Neural progenitor cell (in vitro differentiated cells): ENCODE results near the gene GPM6B.

Experiments used
- EZH2 ChIP-seq: fragments of 200-600 bp; sonication (generic); IDR thresholded peaks from 2 replicates; pipeline ENCODE4 v1.6.1; 2017; ENCODE audit warnings: antibody characterized with exemption, mild to moderate bottlenecking, moderate library complexity
- EZH2phosphoT487 ChIP-seq: fragments of 200-600 bp; sonication (generic); IDR thresholded peaks from 2 replicates; pipeline ENCODE4 v1.6.1; 2017; ENCODE audit warnings: antibody characterized with exemption
- TF ChIP-seq, protein P1 (sequence below): fragments of 200-600 bp; sonication (generic); IDR thresholded peaks from 2 replicates; pipeline ENCODE4 v1.5.1; 2017; ENCODE audit warnings: antibody characterized with exemption, mild to moderate bottlenecking

DNA sequence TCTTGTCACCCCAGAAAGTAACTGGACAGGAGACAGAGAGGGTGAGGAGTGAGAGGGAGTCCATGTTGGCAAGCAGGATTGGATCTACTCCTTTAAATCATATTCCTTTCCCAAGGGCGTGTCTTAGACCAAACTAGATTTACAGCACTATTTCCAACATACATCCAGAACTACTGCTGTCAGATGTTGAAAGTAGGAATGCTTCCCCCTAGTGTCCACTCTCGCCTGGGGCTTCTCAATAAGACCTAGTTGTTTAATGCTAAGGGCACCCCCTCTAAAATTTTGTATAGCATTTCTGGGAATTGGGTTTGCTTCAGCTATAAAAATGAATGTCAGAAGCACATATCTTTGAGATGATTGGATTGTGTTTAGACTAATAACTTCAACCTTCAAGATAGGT, 69.1 kb downstream of the GPM6B start:
- no peak for TF ChIP-seq EZH2
- TF ChIP-seq EZH2phosphoT487 = no peak
- TF ChIP-seq, protein P1, sequence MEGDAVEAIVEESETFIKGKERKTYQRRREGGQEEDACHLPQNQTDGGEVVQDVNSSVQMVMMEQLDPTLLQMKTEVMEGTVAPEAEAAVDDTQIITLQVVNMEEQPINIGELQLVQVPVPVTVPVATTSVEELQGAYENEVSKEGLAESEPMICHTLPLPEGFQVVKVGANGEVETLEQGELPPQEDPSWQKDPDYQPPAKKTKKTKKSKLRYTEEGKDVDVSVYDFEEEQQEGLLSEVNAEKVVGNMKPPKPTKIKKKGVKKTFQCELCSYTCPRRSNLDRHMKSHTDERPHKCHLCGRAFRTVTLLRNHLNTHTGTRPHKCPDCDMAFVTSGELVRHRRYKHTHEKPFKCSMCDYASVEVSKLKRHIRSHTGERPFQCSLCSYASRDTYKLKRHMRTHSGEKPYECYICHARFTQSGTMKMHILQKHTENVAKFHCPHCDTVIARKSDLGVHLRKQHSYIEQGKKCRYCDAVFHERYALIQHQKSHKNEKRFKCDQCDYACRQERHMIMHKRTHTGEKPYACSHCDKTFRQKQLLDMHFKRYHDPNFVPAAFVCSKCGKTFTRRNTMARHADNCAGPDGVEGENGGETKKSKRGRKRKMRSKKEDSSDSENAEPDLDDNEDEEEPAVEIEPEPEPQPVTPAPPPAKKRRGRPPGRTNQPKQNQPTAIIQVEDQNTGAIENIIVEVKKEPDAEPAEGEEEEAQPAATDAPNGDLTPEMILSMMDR = peak; percentile 48
